Small intestine (tissue), 7 donors: Measurements from ENCODE around the gene SPRR1A. TPM values are rescaled to one million over a fixed set of nuclear protein-coding genes. Genes with fewer than 3 reads are reported as not detected.

ENCODE experiments used
- DNase-seq, 2 donors: peaks; one replicate each; pipeline versions ENCODE4 v3.0.0 to v3.0.0-alpha.2; 2013
- FAIRE-seq: peaks from 2 replicates; lab custom pipeline; 2012; peaks lifted over from hg19 to GRCh38; lab: Jason Lieb, UNC
- H3K27ac ChIP-seq, 3 donors: one replicate each; pipeline ENCODE4 v1.5.1; 2013; ENCODE audit warnings: low read length in 2 of 3, mild to moderate bottlenecking in 2 of 3, control low read depth in 1 of 3, inconsistent platforms in 1 of 3, low read depth in 1 of 3, moderate library complexity in 1 of 3
- H3K27me3 ChIP-seq, 3 donors: one replicate each; pipeline ENCODE4 v1.6.1; 2013; ENCODE audit warnings: low read length in 3 of 3, inconsistent platforms in 1 of 3; ENCODE audit not compliant: control insufficient read depth in 3 of 3, insufficient read depth in 3 of 3
- H3K36me3 ChIP-seq, 3 donors: one replicate each; pipeline ENCODE4 v1.6.1; 2013; ENCODE audit warnings: low read length in 3 of 3, inconsistent platforms in 1 of 3, low read depth in 1 of 3, mild to moderate bottlenecking in 1 of 3, moderate library complexity in 1 of 3; ENCODE audit not compliant: control insufficient read depth in 3 of 3, insufficient read depth in 2 of 3
- H3K4me1 ChIP-seq, 3 donors: one replicate each; pipeline ENCODE4 v1.6.1; 2013; ENCODE audit warnings: low read length in 2 of 3, inconsistent platforms in 1 of 3, low read depth in 1 of 3, mild to moderate bottlenecking in 1 of 3, moderate library complexity in 1 of 3; ENCODE audit not compliant: control insufficient read depth in 3 of 3, insufficient read depth in 2 of 3
- H3K4me3 ChIP-seq, 3 donors: one replicate each; pipeline ENCODE4 v1.5.1; 2013; ENCODE audit warnings: low read length in 3 of 3, control low read depth in 1 of 3, inconsistent platforms in 1 of 3, low read depth in 1 of 3, mild to moderate bottlenecking in 1 of 3, moderate library complexity in 1 of 3
- H3K9me3 ChIP-seq, 2 donors: one replicate each; pipeline ENCODE4 v1.6.1; 2013; ENCODE audit warnings: low read depth in 1 of 2, low read length in 1 of 2; ENCODE audit not compliant: control insufficient read depth in 2 of 2, insufficient read depth in 1 of 2
- WGBS, 3 donors: extraction: QIAGEN DNeasy Blood & Tissue Kit; methylation state at CpG; one replicate each; pipeline ENCODE4 v1.1.7; 2013; 5-methylcytosine and 5-hydroxymethylcytosine counted together
- polyA plus RNA-seq, 4 donors: library from polyadenylated mRNA; stranded (reverse) in 3 of 4; unstranded in 1 of 4; fragments of 200-250 nt in 3 of 4; fragments of 120-200 nt in 1 of 4; gene quantifications; one replicate each; pipeline versions ENCODE4 v1.2.1 to v1.2.3, GENCODE V29; 2013
- donor health status: healthy with polysubstance abuse.
- donor health status: control.
- donor health status: control.
- donor health status: Bipolar disorder and iron deficiency.
- donor health status: healthy.

Gene SPRR1A
- polyA plus RNA-seq, 4 donors = not detected

DNA sequence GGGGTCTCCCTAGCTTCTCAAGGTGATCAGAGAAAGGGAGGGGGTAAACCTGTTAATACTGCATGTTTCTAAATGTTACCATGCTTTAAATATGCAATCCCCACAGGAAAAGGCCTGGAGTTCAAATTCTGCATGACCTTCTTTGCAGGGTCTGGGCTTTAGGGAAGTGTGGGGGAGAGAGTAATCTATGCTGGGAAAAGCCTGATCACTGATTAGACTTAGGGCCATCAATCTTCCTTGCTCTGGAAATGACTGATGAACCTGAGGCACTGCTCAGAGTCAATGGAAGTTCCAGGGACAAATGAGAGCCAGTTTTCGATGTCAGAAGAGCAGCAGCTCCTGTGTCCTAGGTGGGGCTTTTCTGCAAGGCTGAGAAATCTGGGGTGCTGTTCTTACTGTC lies 3.2 kb upstream of the SPRR1A start:
- 31 to 69% (median 53%) methylated on average over 1 of the region's 1 CpG for WGBS, 3 donors
- Histone ChIP-seq H3K4me3 (no peak overlapping the region), H3K9me3 (no peaks in the 10 kb centered on the region), H3K27ac (peak overlapping the region in 1 of 3 donors; percentile 60), H3K27me3 (peaks cover 0 to 6% (median 4%) of the 10 kb centered on the region in 3 donors), H3K4me1 (peaks cover 0 to 21% (median 0%) of the 10 kb centered on the region in 3 donors), H3K36me3 (no peaks in the 10 kb centered on the region)
- DNase-seq (no peak), FAIRE-seq (no peak)

DNA sequence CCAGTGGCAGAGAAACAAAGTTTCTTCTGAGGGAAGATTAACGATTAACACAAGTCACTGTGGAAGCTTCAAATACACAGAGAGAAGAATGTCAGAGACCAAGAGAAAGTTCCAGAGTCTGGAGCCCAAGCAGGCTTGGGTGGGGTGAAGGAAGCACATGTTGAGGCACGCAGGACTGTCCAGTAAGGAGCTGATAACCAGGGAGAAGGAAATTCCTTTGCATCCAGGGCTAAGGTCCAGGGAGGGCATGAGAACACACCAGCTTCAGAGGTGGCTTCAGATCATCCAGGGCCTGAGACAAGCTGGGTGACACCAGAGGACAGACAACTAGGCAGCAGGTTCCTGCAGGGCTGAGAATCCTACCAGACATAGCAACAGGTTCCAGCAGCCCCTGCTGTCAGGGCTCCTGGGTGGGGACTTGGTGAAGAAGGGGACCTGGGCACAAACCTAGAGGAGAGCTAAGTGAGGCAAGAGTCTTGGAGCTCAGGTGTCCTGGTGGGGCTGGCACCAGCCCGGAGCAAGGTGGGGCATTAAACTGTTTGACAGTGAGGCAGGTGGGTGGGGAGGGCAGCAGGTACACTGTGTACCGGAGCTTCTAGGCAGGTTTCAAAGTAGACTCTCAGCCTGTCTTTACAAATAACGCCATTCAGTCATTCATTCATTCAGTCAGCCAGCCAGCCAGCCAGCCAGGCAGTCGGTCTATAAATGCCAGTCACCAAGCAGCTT lies 2.6 kb upstream of the SPRR1A start:
- no peak for FAIRE-seq
- peak overlapping the region in 1 of 3 donors; percentile 60 for H3K27ac ChIP-seq
- WGBS, 3 donors = 56 to 74% (median 61%) methylated on average over 6 of the region's 6 CpGs

DNA sequence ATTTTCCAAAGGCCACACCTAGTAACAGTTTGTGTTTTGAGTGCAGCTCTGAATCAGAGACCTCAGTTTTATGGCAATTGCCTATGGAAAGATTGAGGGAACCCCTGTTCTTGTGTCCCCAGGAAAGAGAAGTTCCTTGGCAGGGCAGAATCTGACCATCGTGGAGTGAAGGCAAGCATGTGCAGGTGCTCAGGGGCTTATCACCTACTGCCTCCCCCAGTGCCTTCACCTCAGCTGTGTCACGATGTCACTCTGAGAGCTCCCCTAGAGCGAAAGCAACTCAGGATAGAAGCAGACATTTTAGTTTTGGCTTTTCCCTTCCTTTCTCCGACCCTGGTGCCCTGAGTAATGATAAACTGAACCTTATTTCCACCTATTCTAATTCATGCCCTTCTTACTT lies 1.8 kb upstream of the SPRR1A start:
- Histone ChIP-seq H3K4me3 (no peak overlapping the region), H3K27ac (no peak overlapping the region), H3K4me1 (peaks cover 0 to 21% (median 0%) of the 10 kb centered on the region in 3 donors), H3K27me3 (peaks cover 0 to 6% (median 4%) of the 10 kb centered on the region in 3 donors), H3K36me3 (no peaks in the 10 kb centered on the region), H3K9me3 (no peaks in the 10 kb centered on the region)
- DNase-seq (no peak), FAIRE-seq (no peak)
- 78 to 89% (median 81%) methylated on average over 4 of the region's 4 CpGs for WGBS, 3 donors

More for the DNA sequence above, 2.6 kb upstream of the SPRR1A start:
- Histone ChIP-seq H3K27me3 (peaks cover 0 to 6% (median 4%) of the 10 kb centered on the region in 3 donors), H3K4me1 (peaks cover 0 to 21% (median 0%) of the 10 kb centered on the region in 3 donors), H3K36me3 (no peaks in the 10 kb centered on the region), H3K9me3 (no peaks in the 10 kb centered on the region), H3K4me3 (no peak overlapping the region)
- DNase-seq = peak in 1 of 2 donors; percentile 55

DNA sequence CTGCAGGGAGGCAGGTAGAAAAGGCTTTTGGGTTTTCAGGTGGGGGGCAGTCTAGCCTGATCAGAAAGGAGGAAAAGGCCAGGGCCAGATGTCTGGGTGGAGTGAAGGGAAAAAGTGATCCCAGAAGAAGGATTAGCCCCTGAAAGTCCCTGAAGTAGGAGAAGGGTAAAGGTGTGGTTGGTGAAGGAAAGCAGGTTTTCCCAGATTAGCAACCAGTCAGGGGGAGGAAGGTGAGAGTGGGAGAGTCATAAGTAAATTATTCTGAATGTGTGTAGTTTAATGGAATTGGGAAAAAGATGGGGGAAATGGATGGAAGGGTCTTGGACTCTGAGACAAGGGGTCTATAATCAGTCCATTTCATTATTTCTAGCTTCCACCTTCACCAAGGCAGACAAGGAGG lies 647 bp upstream of the SPRR1A start:
- H3K4me1 ChIP-seq = peaks cover 0 to 21% (median 0%) of the 10 kb centered on the region in 3 donors

DNA sequence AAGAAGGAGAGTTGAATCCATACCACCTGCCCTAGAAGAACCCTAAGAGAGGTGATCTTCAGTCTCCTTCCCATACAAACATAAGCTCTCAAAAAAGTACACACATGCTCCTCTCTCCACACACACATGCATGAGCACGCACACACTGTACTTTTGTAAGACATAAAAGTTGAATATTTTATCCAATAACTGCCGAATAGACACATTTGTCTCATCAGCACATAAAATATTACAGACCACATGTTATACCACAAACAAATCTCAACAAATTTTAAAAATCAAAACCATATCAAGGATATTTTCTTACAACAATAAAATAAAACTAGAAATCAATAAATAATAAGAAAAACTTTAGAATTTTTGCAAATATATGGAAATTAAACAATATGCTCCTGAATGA lies 2.7 kb downstream of the SPRR1A start:
- H3K27ac ChIP-seq = no peak overlapping the region
- DNase-seq = no peak
- no peak for FAIRE-seq
- 88 to 91% (median 89%) methylated on average over 2 of the region's 2 CpGs for WGBS, 3 donors
- H3K27me3 ChIP-seq = peaks cover 0 to 6% (median 4%) of the 10 kb centered on the region in 3 donors
- H3K36me3 ChIP-seq = no peaks in the 10 kb centered on the region
- peaks cover 0 to under 1% (median 0%) of the 10 kb centered on the region in 3 donors for H3K4me1 ChIP-seq
- H3K4me3 ChIP-seq = no peak overlapping the region
- no peaks in the 10 kb centered on the region for H3K9me3 ChIP-seq

More for the DNA sequence above, 647 bp upstream of the SPRR1A start:
- H3K27ac ChIP-seq = no peak overlapping the region
- DNase-seq = no peak
- no peaks in the 10 kb centered on the region for H3K9me3 ChIP-seq
- FAIRE-seq = no peak
- no peak overlapping the region for H3K4me3 ChIP-seq
- H3K27me3 ChIP-seq = peaks cover 0 to 6% (median 4%) of the 10 kb centered on the region in 3 donors
- no peaks in the 10 kb centered on the region for H3K36me3 ChIP-seq

DNA sequence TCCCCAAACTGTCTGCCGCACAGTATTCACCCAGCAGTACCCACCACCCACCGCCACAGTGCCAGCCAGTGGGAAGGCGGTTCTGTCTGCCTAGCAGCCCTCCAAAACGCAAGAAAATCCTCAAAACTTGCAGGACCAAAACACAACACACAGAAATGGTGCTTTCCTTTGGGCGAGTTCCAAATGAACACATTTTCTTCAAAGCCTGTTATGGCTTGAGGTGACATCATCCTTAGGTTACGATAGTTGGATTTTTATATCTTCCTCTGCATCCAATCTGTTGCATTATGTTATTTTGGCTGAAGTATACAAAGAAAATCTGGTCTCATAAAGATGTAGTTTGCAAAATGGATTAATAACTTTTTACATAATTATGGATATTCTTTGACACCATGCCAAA lies 9.3 kb downstream of the SPRR1A start:
- WGBS, 3 donors = 73 to 76% (median 75%) methylated on average over 6 of the region's 6 CpGs
- FAIRE-seq = no peak
- H3K4me1 ChIP-seq = no peaks in the 10 kb centered on the region
- no peaks in the 10 kb centered on the region for H3K27me3 ChIP-seq
- no peak overlapping the region for H3K4me3 ChIP-seq
- no peak overlapping the region for H3K27ac ChIP-seq
- no peaks in the 10 kb centered on the region for H3K9me3 ChIP-seq
- no peaks in the 10 kb centered on the region for H3K36me3 ChIP-seq
- no peak for DNase-seq

DNA sequence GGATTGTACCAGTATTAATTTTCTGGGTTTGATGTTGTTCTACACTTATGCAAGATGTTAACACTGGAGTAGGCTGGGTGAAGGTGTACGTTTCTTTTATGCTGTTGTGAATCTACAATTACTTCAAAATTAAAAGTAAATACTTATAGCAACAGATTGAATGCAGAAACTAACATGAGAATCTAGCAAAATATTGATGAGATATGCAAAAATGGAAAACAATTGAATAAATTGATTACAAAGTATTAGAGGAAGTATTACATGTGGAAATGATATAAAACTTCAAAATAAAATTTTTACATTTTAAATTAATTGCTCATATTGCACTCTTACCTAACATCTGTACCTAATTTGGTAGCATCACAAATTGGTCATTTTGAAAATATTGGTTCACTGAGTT lies 12.0 kb downstream of the SPRR1A start:
- no peaks in the 10 kb centered on the region for H3K27me3 ChIP-seq
- no peak overlapping the region for H3K27ac ChIP-seq
- WGBS, 3 donors = 18 to 32% (median 31%) methylated on average over 1 of the region's 1 CpG
- no peaks in the 10 kb centered on the region for H3K4me1 ChIP-seq
- H3K36me3 ChIP-seq = no peaks in the 10 kb centered on the region
- no peak overlapping the region for H3K4me3 ChIP-seq
- H3K9me3 ChIP-seq = no peaks in the 10 kb centered on the region
- FAIRE-seq (no peak), DNase-seq (no peak)

DNA sequence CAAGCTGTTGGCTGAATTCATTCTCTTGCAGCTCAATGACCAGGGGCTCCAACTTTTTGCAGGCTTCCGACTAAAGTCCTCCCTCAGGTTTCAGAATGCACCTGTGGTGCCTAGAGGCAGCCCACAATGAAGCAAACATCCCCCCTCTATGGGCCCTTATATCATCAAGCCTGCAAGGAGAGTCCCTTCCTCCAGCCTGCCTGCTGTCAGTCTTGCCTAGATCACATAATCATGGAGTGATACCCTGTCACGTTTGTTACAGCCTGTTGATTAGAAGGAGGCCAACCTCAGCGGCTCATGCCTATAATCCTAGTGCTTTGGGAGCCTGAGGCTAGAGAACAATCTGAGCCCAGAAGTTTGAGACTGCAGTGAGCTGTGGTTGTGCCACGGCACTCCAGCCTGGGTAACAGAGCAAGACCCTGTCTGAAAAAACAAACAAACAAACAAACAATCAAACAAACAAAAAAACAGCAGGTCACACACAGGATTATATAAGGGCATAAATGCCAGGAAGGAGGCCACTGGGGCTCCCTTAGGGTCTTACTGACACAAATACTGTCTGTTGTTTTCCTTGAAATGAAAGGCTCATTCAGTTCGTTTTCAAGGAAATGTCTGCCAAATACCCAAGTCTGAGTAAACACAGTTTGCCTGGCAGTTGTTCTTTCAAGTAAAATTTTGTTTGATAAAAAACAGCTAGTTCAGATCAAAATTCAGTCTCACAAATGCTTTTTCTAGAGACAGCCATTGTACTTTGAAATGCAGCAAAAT lies 12.9 kb downstream of the SPRR1A start:
- Histone ChIP-seq H3K27ac (no peak overlapping the region), H3K4me3 (no peak overlapping the region), H3K36me3 (no peaks in the 10 kb centered on the region), H3K4me1 (no peaks in the 10 kb centered on the region), H3K27me3 (no peaks in the 10 kb centered on the region), H3K9me3 (no peaks in the 10 kb centered on the region)
- WGBS, 3 donors = 18 to 23% (median 22%) methylated on average over 5 of the region's 5 CpGs
- DNase-seq (no peak), FAIRE-seq (no peak)
